ENCODE data around the gene TMEM236. TPM values are rescaled to one million over a fixed set of nuclear protein-coding genes. Genes with fewer than 3 reads are reported as not detected.

Gene TMEM236
- total RNA-seq, 4 donors from 2014 or later = 1.2 to 1.8 (median 1.5) TPM

- WGBS, 2 donors = 75 to 78% methylated on average over 7 of the region's 7 CpGs
- Histone ChIP-seq H3K27me3 (no peaks in the 10 kb centered on the region), H3K27ac (no peak overlapping the region), H3K4me3 (no peak overlapping the region), H3K9me3 (peaks cover 0 to 12% (median 0%) of the 10 kb centered on the region in 4 donors), H3K36me3 (peaks cover 0 to 18% (median 0%) of the 10 kb centered on the region in 3 donors), H3K4me1 (no peaks in the 10 kb centered on the region)
- no peak for TF ChIP-seq EP300 (IDR thresholded peaks at IDR 0.05)
- DNase-seq (ENCODE audit: low spot score in 2 of 2) = no peak
Measured at GRCh38 chr10:17725703-17726102, 26.3 kb upstream of the TMEM236 start.

DNA sequence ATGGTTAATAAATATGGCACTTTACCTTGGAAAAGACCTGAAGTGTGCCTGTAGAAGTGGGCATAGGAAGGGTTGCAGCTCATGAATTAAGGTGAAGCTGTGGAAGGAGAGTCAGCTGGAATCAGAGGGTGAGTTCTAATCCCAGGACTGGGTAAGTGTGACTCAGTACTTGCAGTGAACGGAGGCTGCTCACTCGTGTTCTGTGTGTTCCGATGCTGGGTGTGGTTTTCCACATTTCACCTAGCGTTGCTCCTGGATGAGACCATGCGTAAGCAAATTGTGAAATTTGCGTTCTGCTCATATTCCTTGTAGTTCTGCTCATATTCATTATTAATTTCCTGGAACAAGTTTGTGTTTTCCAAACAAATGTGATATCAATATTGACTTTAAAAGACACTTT lies 22.4 kb upstream of the TMEM236 start:
- H3K4me3 ChIP-seq = no peak overlapping the region
- H3K27ac ChIP-seq = no peak overlapping the region
- no peaks in the 10 kb centered on the region for H3K27me3 ChIP-seq
- H3K36me3 ChIP-seq = no peaks in the 10 kb centered on the region
- TF ChIP-seq EP300 (IDR thresholded peaks at IDR 0.05) = no peak
- no peak for TF ChIP-seq POLR2A (IDR thresholded peaks at IDR 0.05)
- no peak for TF ChIP-seq CTCF (IDR thresholded peaks at IDR 0.05)
- no peaks in the 10 kb centered on the region for H3K4me1 ChIP-seq
- no peak for DNase-seq (ENCODE audit: low spot score in 2 of 2)
- no peaks in the 10 kb centered on the region for H3K9me3 ChIP-seq
- WGBS, 2 donors = 78 to 86% methylated on average over 6 of the region's 6 CpGs

DNA sequence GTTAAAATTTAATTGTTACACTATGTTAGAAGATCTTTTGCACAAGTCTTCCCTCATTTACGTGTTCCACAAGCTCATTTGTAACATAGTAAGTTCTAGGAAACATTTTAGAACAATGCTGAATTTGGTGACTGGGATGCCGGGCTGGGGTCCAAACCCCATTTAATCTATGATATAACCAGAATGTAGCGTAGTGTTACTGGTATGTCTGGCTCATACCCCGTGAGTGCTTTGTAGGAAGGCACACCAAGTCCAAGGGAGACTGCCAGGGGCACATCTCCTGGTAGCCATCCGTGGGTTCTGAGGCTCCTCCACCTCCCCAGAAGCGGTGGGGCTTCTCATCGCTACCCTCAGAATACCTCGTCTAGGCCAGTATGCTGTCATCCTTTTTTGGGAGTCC lies 21.3 kb upstream of the TMEM236 start:
- H3K27ac ChIP-seq = no peak overlapping the region
- no peak for DNase-seq (ENCODE audit: low spot score in 2 of 2)

DNA sequence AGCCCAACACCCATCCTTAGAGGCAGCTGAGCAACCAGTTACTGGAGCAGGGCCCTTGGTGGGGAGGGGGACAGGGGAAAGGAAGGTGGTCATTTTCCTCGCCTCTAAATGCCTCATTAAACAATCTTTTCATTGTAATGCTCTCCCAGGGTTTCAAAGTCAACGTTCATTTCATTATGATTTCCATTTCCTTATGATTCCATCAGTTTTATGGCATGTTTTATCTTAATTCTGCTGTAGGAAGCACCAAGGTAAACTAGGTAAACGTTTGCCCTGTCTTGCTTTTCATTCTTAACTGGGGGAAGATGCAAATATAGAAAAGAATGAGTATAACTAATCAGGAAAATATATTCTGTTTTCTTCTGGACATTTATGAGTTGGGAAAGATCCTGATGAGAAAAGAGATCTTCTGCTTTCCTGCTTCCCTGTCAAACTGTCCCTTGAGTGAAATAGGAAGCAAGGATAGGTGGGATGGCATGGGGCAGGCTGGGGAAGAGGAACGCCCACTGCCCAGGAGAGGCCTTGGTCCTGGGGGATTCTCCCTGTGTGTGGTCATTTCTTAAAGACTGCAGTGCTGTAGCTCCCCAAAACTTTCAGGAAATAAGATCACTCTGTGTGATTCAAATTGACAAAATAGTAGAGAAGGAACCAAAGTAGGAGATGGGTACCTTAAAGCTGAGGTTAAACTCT lies 20.5 kb upstream of the TMEM236 start:
- Histone ChIP-seq H3K4me3 (no peak overlapping the region), H3K27me3 (no peaks in the 10 kb centered on the region), H3K9me3 (no peaks in the 10 kb centered on the region), H3K27ac (no peak overlapping the region), H3K36me3 (no peaks in the 10 kb centered on the region), H3K4me1 (no peaks in the 10 kb centered on the region)
- WGBS, 2 donors = 32 to 49% methylated on average over 4 of the region's 4 CpGs
- DNase-seq (ENCODE audit: low spot score in 2 of 2) = no peak
- TF ChIP-seq EP300 (IDR thresholded peaks at IDR 0.05) = no peak
- no peak for TF ChIP-seq CTCF (IDR thresholded peaks at IDR 0.05)
- no peak for TF ChIP-seq POLR2A (IDR thresholded peaks at IDR 0.05)

More for the DNA sequence above, 21.3 kb upstream of the TMEM236 start:
- WGBS, 2 donors = 74 to 77% methylated on average over 8 of the region's 8 CpGs
- Histone ChIP-seq H3K4me1 (no peaks in the 10 kb centered on the region), H3K36me3 (no peaks in the 10 kb centered on the region), H3K9me3 (no peaks in the 10 kb centered on the region), H3K4me3 (no peak overlapping the region), H3K27me3 (no peaks in the 10 kb centered on the region)
- TF ChIP-seq POLR2A (IDR thresholded peaks at IDR 0.05) (no peak), EP300 (IDR thresholded peaks at IDR 0.05) (no peak), CTCF (IDR thresholded peaks at IDR 0.05) (no peak)

DNA sequence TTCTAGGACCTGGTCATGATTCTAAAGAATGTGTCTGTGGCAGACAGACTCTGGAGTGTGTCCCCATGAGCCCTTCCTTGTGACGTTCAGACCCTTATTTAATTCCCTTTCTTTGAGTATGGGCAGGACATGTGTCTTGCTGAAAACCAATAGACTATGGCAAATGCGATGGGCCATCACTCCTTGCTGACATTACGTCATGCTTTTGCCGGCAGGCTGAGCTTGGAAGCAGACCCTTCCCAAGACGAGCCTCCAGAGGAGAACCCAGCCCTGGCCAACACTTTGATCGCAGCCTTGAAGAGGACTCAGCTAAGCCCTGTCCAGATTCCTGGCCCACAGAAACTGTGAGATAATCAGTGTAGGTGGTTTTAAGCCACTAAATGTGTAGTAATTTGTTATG lies 18.4 kb upstream of the TMEM236 start:
- H3K9me3 ChIP-seq = no peaks in the 10 kb centered on the region
- TF ChIP-seq EP300 (IDR thresholded peaks at IDR 0.05) (no peak), CTCF (IDR thresholded peaks at IDR 0.05) (no peak), POLR2A (IDR thresholded peaks at IDR 0.05) (no peak)
- no peak for DNase-seq (ENCODE audit: low spot score in 2 of 2)
- WGBS, 2 donors = 90 to 92% methylated on average over 6 of the region's 6 CpGs
- H3K4me3 ChIP-seq = no peak overlapping the region
- H3K36me3 ChIP-seq = no peaks in the 10 kb centered on the region
- no peak overlapping the region for H3K27ac ChIP-seq
- H3K4me1 ChIP-seq = peaks cover 0 to 8% (median 0%) of the 10 kb centered on the region in 4 donors
- H3K27me3 ChIP-seq = no peaks in the 10 kb centered on the region
